Right lobe of liver (tissue), 6 donors: ENCODE measurements around the gene SLC8A1. TPM values are rescaled to one million over a fixed set of nuclear protein-coding genes. Genes with fewer than 3 reads are reported as not detected.

Source experiments
- ATAC-seq, 4 donors: fragments of 200-7000 bp; cut with Tn5 transposase; one replicate each; pipeline ENCODE4 v1.9.1; 2020; ENCODE audit warnings: mild to moderate bottlenecking in 4 of 4, moderate library complexity in 4 of 4
- DNase-seq, 3 donors: peaks; one replicate each; pipeline ENCODE4 v3.0.0-alpha.2; 2020
- H3K27ac ChIP-seq, 3 donors: fragments of 200-600 bp; one replicate each; pipeline ENCODE4 v1.8.0; 2022
- H3K27me3 ChIP-seq, 2 donors: fragments of 200-600 bp; one replicate each; pipeline ENCODE4 v1.8.0; 2022
- H3K36me3 ChIP-seq, 4 donors: fragments of 200-600 bp; sonication (generic) in 1 of 4; one replicate each; pipeline versions ENCODE4 v1.5.1 to v1.8.0; 2017 to 2022; ENCODE audit warnings: control low read depth in 1 of 4
- H3K4me1 ChIP-seq, 4 donors: fragments of 200-600 bp; sonication (generic) in 1 of 4; one replicate each; pipeline versions ENCODE4 v1.5.1 to v1.8.0; 2017 to 2022; ENCODE audit warnings: control low read depth in 1 of 4
- H3K4me3 ChIP-seq, 3 donors: fragments of 200-600 bp; one replicate each; pipeline ENCODE4 v1.8.0; 2022
- H3K9me3 ChIP-seq, 4 donors: fragments of 200-600 bp; sonication (generic) in 1 of 4; one replicate each; pipeline versions ENCODE4 v1.5.1 to v1.8.0; 2017 to 2022; ENCODE audit warnings: control low read depth in 1 of 4
- CTCF ChIP-seq, 4 donors: fragments of 200-600 bp in 3 of 4; fragments of 450-650 bp in 1 of 4; IDR thresholded peaks; one replicate each; pipeline versions ENCODE4 v1.5.1 to v1.8.0; 2016 to 2022; ENCODE audit warnings: antibody characterized with exemption in 4 of 4, mild to moderate bottlenecking in 2 of 4
- POLR2A ChIP-seq: fragments of 450-650 bp; IDR thresholded peaks from one replicate; pipeline ENCODE4 v1.6.1; 2017; ENCODE audit warnings: antibody characterized with exemption, mild to moderate bottlenecking
- WGBS: methylation state at CpG from one replicate; pipeline ENCODE4 v1.1.6; 2018; ENCODE audit warnings: low coverage, low lambda C conversion rate; ENCODE audit not compliant: insufficient coverage; ENCODE audit errors: missing lambda C conversion rate; 5-methylcytosine and 5-hydroxymethylcytosine counted together
- intact Hi-C, 2 donors: fragments of 100-400 bp; cut with DNase I; formaldehyde crosslinking; loops; one replicate each; pipeline versions ENCODE4 v1.11.2 to v1.14.1; 2022
- total RNA-seq, 6 experiments: library from RNA; depleted of rRNA in 2 of 6; stranded (reverse); fragments of >200 nt in 2 of 6; fragmentation: NEBNext Ultra II Directional in 3 of 6; extraction: Animal tissue kit (Norgen Biotek cat#: 25700) in 3 of 6; gene quantifications; one replicate each; pipeline versions ENCODE4 v1.1.0 to v1.2.4, GENCODE V29; 2016 to 2023
- donor health status: DM: no; HTN: yes; CAD: no.
- donor health status: DM: no; HTN: no; CAD: no.
- donor health status: DM: no; HTN: no; CAD: no.
- donor health status: DM: no; HTN: yes; CAD: no.
- donor health status: DM: no; HTN: yes; CAD: no.

The SLC8A1 gene
- total RNA-seq, 6 experiments from 2014 or later: 3.3 to 12.1 (median 4.9) TPM

GRCh38 chr2:40184551-40184950 is 267.3 kb downstream of the SLC8A1 start:
- H3K27ac ChIP-seq: no peak overlapping the region
- no peaks in the 10 kb centered on the region for H3K9me3 ChIP-seq
- no peak overlapping the region for H3K4me3 ChIP-seq
- DNase-seq (no peak), ATAC-seq (no peak)
- no peaks in the 10 kb centered on the region for H3K36me3 ChIP-seq
- no peak for TF ChIP-seq POLR2A
- intact Hi-C loops: no loop called here
- WGBS: 48% methylated on average over 5 of the region's 5 CpGs
- H3K27me3 ChIP-seq: no peaks in the 10 kb centered on the region
- H3K4me1 ChIP-seq: no peaks in the 10 kb centered on the region

DNA sequence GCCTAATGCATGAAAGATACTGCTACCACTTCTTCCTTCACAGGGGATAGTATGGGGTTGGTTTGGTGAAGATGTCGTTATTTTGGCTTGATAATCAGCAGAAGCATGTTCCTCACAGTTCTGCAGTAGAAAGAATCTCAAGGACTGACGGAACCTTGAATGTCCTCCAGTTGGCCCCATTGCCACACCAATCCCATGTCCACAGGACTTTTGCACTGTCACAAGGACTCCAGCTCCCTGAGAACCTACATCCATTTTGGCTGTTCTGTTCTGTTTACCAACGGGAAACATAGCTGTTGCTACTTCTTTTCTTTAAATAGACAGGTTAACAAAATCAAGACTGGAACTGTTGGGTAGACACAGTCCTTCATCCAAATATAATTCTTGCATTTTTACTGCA is 270.0 kb downstream of the SLC8A1 start:
- ATAC-seq: no peak
- intact Hi-C loops: no loop called here
- no peak overlapping the region for H3K27ac ChIP-seq
- no peak overlapping the region for H3K4me3 ChIP-seq
- no peaks in the 10 kb centered on the region for H3K9me3 ChIP-seq
- WGBS: 46% methylated on average over 3 of the region's 3 CpGs
- no peak for DNase-seq
- TF ChIP-seq POLR2A (no peak), CTCF (IDR thresholded peaks at IDR 0.05) (no peak)
- no peaks in the 10 kb centered on the region for H3K36me3 ChIP-seq
- no peaks in the 10 kb centered on the region for H3K27me3 ChIP-seq
- no peaks in the 10 kb centered on the region for H3K4me1 ChIP-seq

DNA sequence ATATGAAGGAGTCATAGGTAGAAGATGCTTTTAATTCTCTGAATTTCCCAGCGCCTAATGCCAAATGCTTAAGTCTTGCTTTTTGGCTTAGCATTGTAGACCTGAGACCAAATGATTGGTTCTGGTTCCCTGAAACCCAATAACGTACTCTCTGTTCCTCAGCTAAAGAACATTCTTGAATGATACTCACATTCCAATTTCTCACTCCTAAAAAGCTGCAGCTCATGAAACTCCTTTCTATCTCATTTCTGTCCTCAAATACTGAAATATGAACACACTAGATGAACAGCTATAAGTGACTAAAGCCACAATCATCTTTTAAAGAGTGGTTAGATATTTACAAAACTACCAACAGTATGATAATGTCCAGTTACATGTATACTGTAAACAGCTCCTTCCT is 272.1 kb downstream of the SLC8A1 start:
- H3K9me3 ChIP-seq: no peaks in the 10 kb centered on the region

DNA sequence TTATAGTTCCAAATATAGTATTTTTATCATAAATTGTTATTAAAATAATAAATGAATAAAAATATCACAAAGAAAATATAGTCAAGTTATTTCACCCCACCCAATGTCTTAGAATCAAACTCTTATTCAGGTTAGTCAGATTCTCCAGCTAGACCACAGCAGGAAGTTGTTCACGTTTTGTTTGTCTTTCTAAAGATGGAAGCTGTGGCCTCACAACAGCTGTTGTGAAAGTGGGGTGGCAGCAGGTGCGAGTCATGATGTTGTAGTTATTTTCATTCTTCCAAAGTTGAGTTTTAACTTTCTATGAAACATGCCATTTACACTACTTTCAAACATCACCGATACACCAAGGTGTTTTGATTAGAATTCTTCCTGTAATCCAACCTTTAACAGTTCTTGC is 272.9 kb downstream of the SLC8A1 start:
- ATAC-seq (no peak), DNase-seq (no peak)
- H3K9me3 ChIP-seq: no peaks in the 10 kb centered on the region
- no peak overlapping the region for H3K4me3 ChIP-seq
- H3K4me1 ChIP-seq: no peaks in the 10 kb centered on the region
- TF ChIP-seq CTCF (IDR thresholded peaks at IDR 0.05): no peak
- TF ChIP-seq POLR2A: no peak
- intact Hi-C loops: no loop called here
- H3K36me3 ChIP-seq: no peaks in the 10 kb centered on the region
- H3K27me3 ChIP-seq: no peaks in the 10 kb centered on the region
- WGBS: 41% methylated on average over 3 of the region's 3 CpGs
- H3K27ac ChIP-seq: no peak overlapping the region

More for the DNA sequence above, 272.1 kb downstream of the SLC8A1 start:
- DNase-seq: no peak
- WGBS: 67% methylated on average over 2 of the region's 2 CpGs
- Histone ChIP-seq H3K27me3 (no peaks in the 10 kb centered on the region), H3K27ac (no peak overlapping the region), H3K4me1 (no peaks in the 10 kb centered on the region), H3K4me3 (no peak overlapping the region), H3K36me3 (no peaks in the 10 kb centered on the region)
- TF ChIP-seq CTCF (IDR thresholded peaks at IDR 0.05) (no peak), POLR2A (no peak)
- intact Hi-C loops: no loop called here
- ATAC-seq: no peak

GRCh38 chr2:40178171-40178778 is 273.6 kb downstream of the SLC8A1 start:
- ATAC-seq: no peak
- Histone ChIP-seq H3K27me3 (no peaks in the 10 kb centered on the region), H3K4me1 (no peaks in the 10 kb centered on the region), H3K9me3 (no peaks in the 10 kb centered on the region), H3K27ac (no peak overlapping the region), H3K36me3 (no peaks in the 10 kb centered on the region), H3K4me3 (no peak overlapping the region)
- 75% methylated on average over 6 of the region's 6 CpGs for WGBS
- intact Hi-C loops: no loop called here
- DNase-seq: no peak
- TF ChIP-seq POLR2A (no peak), CTCF (IDR thresholded peaks at IDR 0.05) (no peak)
